IgD-negative memory B cell (primary cell): ENCODE results near the gene MAPK1. TPM values are rescaled to one million over a fixed set of nuclear protein-coding genes. Genes with fewer than 3 reads are reported as not detected.

ENCODE experiments used
- polyA plus RNA-seq: library from polyadenylated mRNA; unstranded; fragments of 300-500 nt; fragmentation: Illumina TruSeq; gene quantifications from one replicate; pipeline ENCODE4 v1.2.3, GENCODE V29; 2021

MAPK1 gene
- polyA plus RNA-seq, 1 donor from 2014 or later, result 41.2 TPM

Other genes with a start within 250 kb of the MAPK1 start
- 94.2 TPM for gene YDJC, start 237.6 kb downstream of the MAPK1 start, polyA plus RNA-seq
- 0.11 TPM for gene CCDC116, start 234.9 kb downstream of the MAPK1 start, polyA plus RNA-seq
- gene SDF2L1, start 225.3 kb downstream of the MAPK1 start, polyA plus RNA-seq, result 61.5 TPM
- 30.4 TPM for gene PPIL2, start 201.6 kb downstream of the MAPK1 start, polyA plus RNA-seq
- 16.8 TPM for gene YPEL1, start 131.9 kb downstream of the MAPK1 start, polyA plus RNA-seq
- 9.6 TPM for gene PPM1F, start 85.2 kb upstream of the MAPK1 start, polyA plus RNA-seq
- gene TOP3B, start 115.1 kb upstream of the MAPK1 start, polyA plus RNA-seq, result 22.7 TPM